ENCODE measurements around the gene NR2F2.

NR2F2 gene

GRCh38 chr15:96353416-96353929, 23.0 kb downstream of the NR2F2 start:
- DNase-seq (ENCODE audit: low spot score) = no peak

GRCh38 chr15:96353930-96354730, 23.6 kb downstream of the NR2F2 start:
- DNase-seq (ENCODE audit: low spot score) = no peak

GRCh38 chr15:96354731-96355567, 24.4 kb downstream of the NR2F2 start:
- DNase-seq (ENCODE audit: low spot score) = no peak

- no peak for DNase-seq (ENCODE audit: low spot score)
Measured at GRCh38 chr15:96355568-96356187, 25.2 kb downstream of the NR2F2 start.

GRCh38 chr15:96356494-96357455, 26.3 kb downstream of the NR2F2 start:
- no peak for DNase-seq (ENCODE audit: low spot score)

GRCh38 chr15:96358001-96358801, 27.7 kb downstream of the NR2F2 start:
- DNase-seq (ENCODE audit: low spot score) = no peak

- no peak for DNase-seq (ENCODE audit: low spot score)
Measured at GRCh38 chr15:96358821-96359615, 28.5 kb downstream of the NR2F2 start.

GRCh38 chr15:96359616-96360521, 29.4 kb downstream of the NR2F2 start:
- no peak for DNase-seq (ENCODE audit: low spot score)

- DNase-seq (ENCODE audit: low spot score) = no peak
Measured at GRCh38 chr15:96360581-96361308, 30.2 kb downstream of the NR2F2 start.

GRCh38 chr15:96361309-96362010, 31.0 kb downstream of the NR2F2 start:
- no peak for DNase-seq (ENCODE audit: low spot score)

GRCh38 chr15:96362011-96362754, 31.7 kb downstream of the NR2F2 start:
- DNase-seq (ENCODE audit: low spot score) = no peak

GRCh38 chr15:96362755-96363651, 32.5 kb downstream of the NR2F2 start:
- no peak for DNase-seq (ENCODE audit: low spot score)

- no peak for DNase-seq (ENCODE audit: low spot score)
Measured at GRCh38 chr15:96363707-96364106, 33.2 kb downstream of the NR2F2 start.

GRCh38 chr15:96365781-96366525, 35.5 kb downstream of the NR2F2 start:
- DNase-seq (ENCODE audit: low spot score) = no peak

- DNase-seq (ENCODE audit: low spot score) = no peak
Measured at GRCh38 chr15:96366526-96366877, 36.0 kb downstream of the NR2F2 start.
